HepG2 (cell line): ENCODE measurements around the gene NOXO1. TPM values are rescaled to one million over a fixed set of nuclear protein-coding genes. Genes with fewer than 3 reads are reported as not detected.

ENCODE experiments used
- ATAC-seq: fragments of 200-7000 bp; cut with Tn5 transposase; 3 replicates; pipeline ENCODE4 v1.9.1; 2020; ENCODE audit warnings: mild to moderate bottlenecking, moderate library complexity
- BruUV-seq: library from RNA; stranded (reverse); fragments of 400-500 nt; replicated peaks from 2 replicates; lab custom pipeline; 2021; lab: Mats Ljungman, UMichigan
- CTCF ChIA-PET: fragments of 300-600 bp; formaldehyde crosslinking; extraction: SDS; loops from one replicate; lab custom pipeline; 2021; ENCODE audit warnings: low total read pairs, inconsistent platforms, low intra/inter-chr PET ratio; lab: Yijun Ruan, JAX
- POLR2A ChIA-PET: fragments of 350-600 bp; sonication (Branson Sonifier 250); formaldehyde crosslinking; loops from one replicate; lab custom pipeline; 2020; ENCODE audit warnings: antibody characterized with exemption, inconsistent platforms; lab: Yijun Ruan, JAX
- DNase-seq: peaks from one replicate; pipeline ENCODE4 v3.0.0-alpha.2; 2015; ENCODE audit warnings: low spot score
- FAIRE-seq: peaks from 3 replicates; lab custom pipeline; 2011; peaks lifted over from hg19 to GRCh38; lab: Jason Lieb, UNC
- H2AFZ ChIP-seq: one replicate; pipeline ENCODE4 v1.6.1; 2011; ENCODE audit warnings: low read length, inconsistent platforms
- H3K27ac ChIP-seq: fragments of 300-600 bp; 3 replicates; pipeline ENCODE4 v1.8.0; 2011; ENCODE audit warnings: mixed run types, mild to moderate bottlenecking, mixed read lengths, low read length, inconsistent platforms; ENCODE audit not compliant: insufficient read depth; ENCODE audit errors: extremely low read length
- H3K27me3 ChIP-seq, 2 experiments: fragments of 200-600 bp in 1 of 2; 2 replicates in 1 of 2; 3 replicates in 1 of 2; pipeline versions ENCODE4 v1.6.0 to v1.8.0; 2011; ENCODE audit warnings: low read length in 2 of 2, mild to moderate bottlenecking in 2 of 2, moderate library complexity in 2 of 2, inconsistent platforms in 1 of 2; ENCODE audit not compliant: insufficient read depth in 2 of 2, control insufficient read depth in 1 of 2
- H3K36me3 ChIP-seq, 2 experiments: fragments of 200-600 bp in 1 of 2; replicated peaks in 1 of 2; 2 replicates in 1 of 2; 3 replicates in 1 of 2; pipeline versions ENCODE4 v1.5.1 to v1.8.0; 2011; ENCODE audit warnings: low read length in 2 of 2, inconsistent platforms in 1 of 2; ENCODE audit not compliant: insufficient read depth in 2 of 2, control insufficient read depth in 1 of 2
- H3K4me1 ChIP-seq: 2 replicates; pipeline ENCODE4 v1.5.1; 2012; ENCODE audit warnings: low read length, inconsistent platforms; ENCODE audit not compliant: insufficient read depth
- H3K4me2 ChIP-seq: 2 replicates; pipeline ENCODE4 v1.6.0; 2011; ENCODE audit warnings: low read depth, low read length, inconsistent platforms
- H3K4me3 ChIP-seq, 3 experiments: fragments of 200-600 bp in 1 of 3; sonication (generic), shearing (Covaris generic) in 1 of 3; replicated peaks in 1 of 3; 2 replicates each; pipeline ENCODE4 v1.5.1; 2011 to 2016; ENCODE audit warnings: low read length in 3 of 3, inconsistent platforms in 2 of 3, low read depth in 2 of 3, mild to moderate bottlenecking in 2 of 3, control low read depth in 1 of 3, mixed read lengths in 1 of 3; ENCODE audit not compliant: insufficient read depth in 1 of 3
- H3K79me2 ChIP-seq: one replicate; pipeline ENCODE4 v1.6.1; 2011; ENCODE audit warnings: low read length, inconsistent platforms; ENCODE audit not compliant: insufficient read depth
- H3K9ac ChIP-seq: 2 replicates; pipeline ENCODE4 v1.6.0; 2011; ENCODE audit warnings: mild to moderate bottlenecking, low read depth, low read length, inconsistent platforms; ENCODE audit not compliant: insufficient read depth
- H3K9me3 ChIP-seq: 2 replicates; pipeline ENCODE4 v1.5.1; 2012; ENCODE audit warnings: mild to moderate bottlenecking, low read length
- H4K20me1 ChIP-seq: 2 replicates; pipeline ENCODE4 v1.6.0; 2011; ENCODE audit warnings: inconsistent platforms, mild to moderate bottlenecking, low read length, moderate library complexity; ENCODE audit not compliant: insufficient read depth
- AGO1 ChIP-seq: fragments of 200-400 bp; formaldehyde crosslinking; IDR thresholded peaks from 2 replicates; pipeline ENCODE4 v1.6.1; 2017; ENCODE audit warnings: mild to moderate bottlenecking, low read depth, low read length, moderate library complexity; ENCODE audit not compliant: poor library complexity, severe bottlenecking
- ETV5 ChIP-seq: IDR thresholded peaks from 2 replicates; pipeline ENCODE4 v1.6.1; 2018; ENCODE audit warnings: missing biosample characterization, missing genetic modification reagents, inconsistent platforms, borderline replicate concordance
- HOXD1 ChIP-seq: sonication (generic); formaldehyde crosslinking; IDR thresholded peaks from 2 replicates; pipeline ENCODE4 v1.5.0; 2020; ENCODE audit warnings: missing genetic modification reagents
- JUND ChIP-seq: sonication (generic); formaldehyde crosslinking; IDR thresholded peaks from 2 replicates; pipeline ENCODE4 v1.8.0; 2022; ENCODE audit warnings: mild to moderate bottlenecking, missing genetic modification reagents
- NONO ChIP-seq, 2 experiments: fragments of 450-650 bp in 1 of 2; sonication (generic) in 1 of 2; formaldehyde crosslinking in 1 of 2; IDR thresholded peaks in 1 of 2; conservative IDR thresholded peaks in 1 of 2; 2 replicates each; pipeline versions ENCODE4 v1.6.1 to v1.8.0; 2017 to 2022; ENCODE audit warnings: mild to moderate bottlenecking in 1 of 2, missing genetic modification reagents in 1 of 2, moderate library complexity in 1 of 2
- RARG ChIP-seq: sonication (generic); formaldehyde crosslinking; IDR thresholded peaks from 2 replicates; pipeline ENCODE4 v1.4.0; 2020; ENCODE audit warnings: low read depth, mild to moderate bottlenecking, missing genetic modification reagents
- SAFB2 ChIP-seq: sonication (generic); formaldehyde crosslinking; IDR thresholded peaks from 2 replicates; pipeline ENCODE4 v1.5.1; 2020; ENCODE audit warnings: missing genetic modification reagents, low read depth, mild to moderate bottlenecking, borderline replicate concordance
- SMYD3 ChIP-seq: sonication (generic); formaldehyde crosslinking; IDR thresholded peaks from 2 replicates; pipeline ENCODE4 v1.8.1; 2023; ENCODE audit warnings: mild to moderate bottlenecking, missing genetic modification reagents
- TMF1 ChIP-seq: sonication (generic); formaldehyde crosslinking; IDR thresholded peaks from 2 replicates; pipeline ENCODE4 v1.8.1; 2022; ENCODE audit warnings: low read depth, missing genetic modification reagents
- ZNF549 ChIP-seq: sonication (generic); formaldehyde crosslinking; IDR thresholded peaks from 2 replicates; pipeline ENCODE4 v1.5.0; 2020; ENCODE audit warnings: missing genetic modification reagents
- ZNF598 ChIP-seq: sonication (generic); formaldehyde crosslinking; IDR thresholded peaks from 2 replicates; pipeline ENCODE4 v1.5.1; 2020; ENCODE audit warnings: mild to moderate bottlenecking, missing genetic modification reagents, borderline replicate concordance
- ZNF614 ChIP-seq: IDR thresholded peaks from 2 replicates; pipeline ENCODE4 v1.6.1; 2018; ENCODE audit warnings: missing biosample characterization, missing genetic modification reagents, inconsistent platforms, borderline replicate concordance
- WGBS: methylation state at CpG from one replicate; pipeline ENCODE4 v1.1.6; 2017; ENCODE audit warnings: low lambda C conversion rate; 5-methylcytosine and 5-hydroxymethylcytosine counted together
- in situ Hi-C: cut with HindIII; loops from 2 replicates; pipeline ENCODE4 v1.10.0; 2017; ENCODE audit warnings: low pct_unique_long_range_greater_than_20kb; ENCODE audit not compliant: extremely low pct_ligation_motif_present
- intact Hi-C: fragments of 100-400 bp; cut with micrococcal nuclease; formaldehyde crosslinking; loops from one replicate; pipeline ENCODE4 v1.10.0; 2022; ENCODE audit not compliant: unreplicated experiment
- polyA plus RNA-seq, 8 experiments: library from polyadenylated mRNA; depleted of rRNA in 3 of 8; stranded (reverse) in 7 of 8; unstranded in 1 of 8; fragments of >200 nt; fragmentation: Illumina TruSeq in 4 of 8; extraction: Trizol in 4 of 8; gene quantifications; 2 replicates each; pipeline versions ENCODE4 v1.2.1 to v1.2.3, GENCODE V29; 2011 to 2016; ENCODE audit warnings: low read depth in 4 of 8, missing spikeins in 1 of 8, mixed read lengths in 1 of 8; ENCODE audit not compliant: insufficient read depth in 1 of 8
- total RNA-seq, 5 experiments: library from RNA; depleted of rRNA; stranded (reverse); fragments of >200 nt; fragmentation: Illumina TruSeq; extraction: Trizol; gene quantifications; 2 replicates each; pipeline ENCODE4 v1.2.3, GENCODE V29; 2016; ENCODE audit warnings: low read depth in 1 of 5
- TF ChIP-seq, protein P1 (sequence below): sonication (generic); formaldehyde crosslinking; IDR thresholded peaks from 2 replicates; pipeline ENCODE4 v1.4.0; 2020; ENCODE audit warnings: mild to moderate bottlenecking, missing genetic modification reagents
- TF ChIP-seq, protein P2 (sequence below): sonication (generic); formaldehyde crosslinking; IDR thresholded peaks from 2 replicates; pipeline ENCODE4 v1.5.0; 2020; ENCODE audit warnings: mild to moderate bottlenecking, missing genetic modification reagents

Gene NOXO1
- total and polyA plus RNA-seq, 2 of the 13 experiments (the other 11 are each of a cell fraction or from before 2014, with no cell fraction given), result 0.69 to 1.4 TPM

DNA sequence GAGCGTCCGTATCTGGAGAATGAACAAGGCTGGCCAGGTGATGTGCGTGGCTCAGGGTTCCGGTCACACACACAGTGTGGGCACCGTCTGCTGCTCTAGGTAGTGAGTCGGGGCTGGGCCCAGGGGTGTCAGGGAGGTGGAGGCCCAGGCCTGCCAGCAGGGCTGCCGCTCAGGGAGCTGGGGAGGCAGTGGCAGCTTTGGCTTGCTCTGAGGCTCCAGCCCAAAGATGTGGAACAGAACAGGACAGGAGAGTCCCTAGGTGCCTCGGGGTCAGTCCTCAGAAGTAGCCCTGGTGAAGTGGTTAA lies 5.1 kb downstream of the NOXO1 start:
- 97% methylated on average over 8 of the region's 8 CpGs for WGBS
- intact Hi-C loops, result no loop called here

More for the DNA sequence above, 5.1 kb downstream of the NOXO1 start:
- H3K27ac ChIP-seq, result no peak overlapping the region
- H3K27me3 ChIP-seq, result no peaks in the 10 kb centered on the region
- POLR2A ChIA-PET, result no interaction called here
- no peak overlapping the region for H3K4me3 ChIP-seq
- in situ Hi-C loops, result no loop called here
- H4K20me1 ChIP-seq, result no peaks in the 10 kb centered on the region
- no peak overlapping the region for H3K9ac ChIP-seq
- CTCF ChIA-PET, result no interaction called here
- H3K36me3 ChIP-seq, result peaks cover 21 to 34% of the 10 kb centered on the region in 2 experiments; a peak in 3 of 5 replicates
- no peak overlapping the region for H3K4me2 ChIP-seq
- FAIRE-seq (no peak), ATAC-seq (no peak), DNase-seq (no peak)
- H3K9me3 ChIP-seq, result no peaks in the 10 kb centered on the region
- no peak for TF ChIP-seq ZNF549
- TF ChIP-seq JUND (CRISPR knock-in tag), result no peak
- TF ChIP-seq SMYD3 (CRISPR knock-in tag), result no peak
- TF ChIP-seq, protein P1, sequence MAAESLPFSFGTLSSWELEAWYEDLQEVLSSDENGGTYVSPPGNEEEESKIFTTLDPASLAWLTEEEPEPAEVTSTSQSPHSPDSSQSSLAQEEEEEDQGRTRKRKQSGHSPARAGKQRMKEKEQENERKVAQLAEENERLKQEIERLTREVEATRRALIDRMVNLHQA (CRISPR knock-in tag), result no peak
- no peak for TF ChIP-seq NONO (IDR thresholded peaks at IDR 0.05)
- TF ChIP-seq NONO (CRISPR knock-in tag; conservative IDR thresholded peaks at IDR 0.05), result no peak
- TF ChIP-seq, protein P2, sequence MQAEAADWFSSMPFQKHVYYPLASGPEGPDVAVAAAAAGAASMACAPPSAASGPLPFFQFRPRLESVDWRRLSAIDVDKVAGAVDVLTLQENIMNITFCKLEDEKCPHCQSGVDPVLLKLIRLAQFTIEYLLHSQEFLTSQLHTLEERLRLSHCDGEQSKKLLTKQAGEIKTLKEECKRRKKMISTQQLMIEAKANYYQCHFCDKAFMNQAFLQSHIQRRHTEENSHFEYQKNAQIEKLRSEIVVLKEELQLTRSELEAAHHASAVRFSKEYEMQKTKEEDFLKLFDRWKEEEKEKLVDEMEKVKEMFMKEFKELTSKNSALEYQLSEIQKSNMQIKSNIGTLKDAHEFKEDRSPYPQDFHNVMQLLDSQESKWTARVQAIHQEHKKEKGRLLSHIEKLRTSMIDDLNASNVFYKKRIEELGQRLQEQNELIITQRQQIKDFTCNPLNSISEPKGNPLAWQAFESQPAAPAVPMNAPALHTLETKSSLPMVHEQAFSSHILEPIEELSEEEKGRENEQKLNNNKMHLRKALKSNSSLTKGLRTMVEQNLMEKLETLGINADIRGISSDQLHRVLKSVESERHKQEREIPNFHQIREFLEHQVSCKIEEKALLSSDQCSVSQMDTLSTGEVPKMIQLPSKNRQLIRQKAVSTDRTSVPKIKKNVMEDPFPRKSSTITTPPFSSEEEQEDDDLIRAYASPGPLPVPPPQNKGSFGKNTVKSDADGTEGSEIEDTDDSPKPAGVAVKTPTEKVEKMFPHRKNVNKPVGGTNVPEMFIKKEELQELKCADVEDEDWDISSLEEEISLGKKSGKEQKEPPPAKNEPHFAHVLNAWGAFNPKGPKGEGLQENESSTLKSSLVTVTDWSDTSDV (CRISPR knock-in tag), result no peak
- TF ChIP-seq ETV5, result no peak
- TF ChIP-seq HOXD1 (CRISPR knock-in tag), result no peak
- no peak for TF ChIP-seq TMF1 (CRISPR knock-in tag)
- no peak for TF ChIP-seq RARG (CRISPR knock-in tag)
- TF ChIP-seq AGO1, result no peak
- TF ChIP-seq SAFB2 (CRISPR knock-in tag), result no peak
- TF ChIP-seq ZNF614 (CRISPR knock-in tag), result no peak
- no peak for TF ChIP-seq ZNF598 (CRISPR knock-in tag)
- no TSS peak for BruUV-seq
- H3K79me2 ChIP-seq, result peaks cover 14% of the 10 kb centered on the region
- H2AFZ ChIP-seq, result no peak overlapping the region
- peaks cover 12% of the 10 kb centered on the region for H3K4me1 ChIP-seq
